ENCODE data around the gene DUSP5. TPM values are rescaled to one million over a fixed set of nuclear protein-coding genes. Genes with fewer than 3 reads are reported as not detected.

The DUSP5 gene
- total RNA-seq, 1 donor from 2014 or later: 7.1 TPM

GRCh38 chr10:110475722-110476515, 21.8 kb upstream of the DUSP5 start:
- DNase-seq (no peak), ATAC-seq (no peak)
- intact Hi-C loops (cut with micrococcal nuclease): no loop called here

- DNase-seq (no peak), ATAC-seq (no peak)
- intact Hi-C loops (cut with micrococcal nuclease): no loop called here
Measured at GRCh38 chr10:110479710-110480109, 18.0 kb upstream of the DUSP5 start.

GRCh38 chr10:110480387-110480786, 17.3 kb upstream of the DUSP5 start:
- DNase-seq (no peak), ATAC-seq (no peak)
- intact Hi-C loops (cut with micrococcal nuclease): no loop called here

- intact Hi-C loops (cut with micrococcal nuclease): no loop called here
- no peak for ATAC-seq
- no peak for DNase-seq
Measured at GRCh38 chr10:110481919-110482318, 15.8 kb upstream of the DUSP5 start.

GRCh38 chr10:110483633-110484032, 14.1 kb upstream of the DUSP5 start:
- no peak for ATAC-seq
- no peak for DNase-seq
- intact Hi-C loops (cut with micrococcal nuclease): no loop called here

GRCh38 chr10:110485541-110485940, 12.2 kb upstream of the DUSP5 start:
- no peak for DNase-seq
- intact Hi-C loops (cut with micrococcal nuclease): no loop called here
- ATAC-seq: no peak

GRCh38 chr10:110486680-110487410, 10.9 kb upstream of the DUSP5 start:
- intact Hi-C loops (cut with micrococcal nuclease): no loop called here
- no peak for ATAC-seq

GRCh38 chr10:110487411-110488331, 10.0 kb upstream of the DUSP5 start:
- intact Hi-C loops (cut with micrococcal nuclease): no loop called here
- ATAC-seq (no peak), DNase-seq (no peak)

More at GRCh38 chr10:110486680-110487410, 10.9 kb upstream of the DUSP5 start:
- no peak for DNase-seq

- ATAC-seq (no peak), DNase-seq (no peak)
- intact Hi-C loops (cut with micrococcal nuclease): no loop called here
Measured at GRCh38 chr10:110488332-110488681, 9.4 kb upstream of the DUSP5 start.

- no peak for ATAC-seq
- intact Hi-C loops (cut with micrococcal nuclease): no loop called here
- DNase-seq: no peak
Measured at GRCh38 chr10:110488940-110489339, 8.8 kb upstream of the DUSP5 start.

- ATAC-seq (no peak), DNase-seq (no peak)
- intact Hi-C loops (cut with micrococcal nuclease): no loop called here
Measured at GRCh38 chr10:110490640-110491039, 7.1 kb upstream of the DUSP5 start.

- intact Hi-C loops (cut with micrococcal nuclease): no loop called here
- no peak for DNase-seq
- no peak for ATAC-seq
Measured at GRCh38 chr10:110491346-110491745, 6.4 kb upstream of the DUSP5 start.

- intact Hi-C loops (cut with micrococcal nuclease): no loop called here
- ATAC-seq (no peak), DNase-seq (no peak)
Measured at GRCh38 chr10:110492069-110492822, 5.5 kb upstream of the DUSP5 start.

GRCh38 chr10:110493832-110494426, 3.8 kb upstream of the DUSP5 start:
- intact Hi-C loops (cut with micrococcal nuclease): no loop called here

GRCh38 chr10:110494532-110494931, 3.2 kb upstream of the DUSP5 start:
- no peak for ATAC-seq
- no peak for DNase-seq
- intact Hi-C loops (cut with micrococcal nuclease): no loop called here

More at GRCh38 chr10:110493832-110494426, 3.8 kb upstream of the DUSP5 start:
- DNase-seq (no peak), ATAC-seq (no peak)

- no peak for ATAC-seq
- intact Hi-C loops (cut with micrococcal nuclease): no loop called here
Measured at GRCh38 chr10:110495731-110496552, 1.8 kb upstream of the DUSP5 start.

GRCh38 chr10:110496553-110497437, 912 bp upstream of the DUSP5 start:
- intact Hi-C loops (cut with micrococcal nuclease): no loop called here
- DNase-seq (peak; percentile 31), ATAC-seq (no peak)

More at GRCh38 chr10:110495731-110496552, 1.8 kb upstream of the DUSP5 start:
- peak; percentile 46 for DNase-seq

All from left ventricle myocardium superior (tissue), 1 donor.